Chondrocyte (in vitro differentiated cells): Measurements from ENCODE around the gene IRF2BPL. TPM values are rescaled to one million over a fixed set of nuclear protein-coding genes. Genes with fewer than 3 reads are reported as not detected.

Experiments used
- DNase-seq: peaks from one replicate; pipeline ENCODE4 v3.0.0; 2021; ENCODE audit warnings: mixed read lengths, low spot score
- H3K27ac Mint-ChIP-seq: one replicate; pipeline ENCODE4 v1.8.0; 2021; ENCODE audit warnings: mild to moderate bottlenecking, moderate library complexity, mixed read lengths; ENCODE audit not compliant: unreplicated experiment
- H3K27me3 Mint-ChIP-seq: 2 replicates; pipeline ENCODE4 v1.8.0; 2021; ENCODE audit warnings: low read depth, mixed read lengths
- H3K36me3 Mint-ChIP-seq: 2 replicates; pipeline ENCODE4 v1.8.0; 2021; ENCODE audit warnings: low read depth, mixed read lengths
- H3K4me1 Mint-ChIP-seq: 2 replicates; pipeline ENCODE4 v1.8.0; 2021; ENCODE audit warnings: low read depth, mild to moderate bottlenecking, mixed read lengths
- H3K4me3 Mint-ChIP-seq: one replicate; pipeline ENCODE4 v1.8.0; 2021; ENCODE audit warnings: mild to moderate bottlenecking, moderate library complexity, mixed read lengths; ENCODE audit not compliant: unreplicated experiment
- H3K9me3 Mint-ChIP-seq: 2 replicates; pipeline ENCODE4 v1.8.0; 2021; ENCODE audit warnings: low read depth, mixed read lengths
- total RNA-seq: library from RNA; stranded (reverse); gene quantifications from 3 replicates; pipeline ENCODE4 v1.2.1, GENCODE V29; 2021
- TF ChIP-seq, protein P1 (sequence below): fragments of 200-600 bp; sonication (generic); IDR thresholded peaks from 2 replicates; pipeline ENCODE4 v1.5.0; 2021; ENCODE audit warnings: antibody characterized with exemption, mild to moderate bottlenecking, moderate library complexity

The IRF2BPL gene
- total RNA-seq, 1 donor from 2014 or later, result 56.0 TPM

DNA sequence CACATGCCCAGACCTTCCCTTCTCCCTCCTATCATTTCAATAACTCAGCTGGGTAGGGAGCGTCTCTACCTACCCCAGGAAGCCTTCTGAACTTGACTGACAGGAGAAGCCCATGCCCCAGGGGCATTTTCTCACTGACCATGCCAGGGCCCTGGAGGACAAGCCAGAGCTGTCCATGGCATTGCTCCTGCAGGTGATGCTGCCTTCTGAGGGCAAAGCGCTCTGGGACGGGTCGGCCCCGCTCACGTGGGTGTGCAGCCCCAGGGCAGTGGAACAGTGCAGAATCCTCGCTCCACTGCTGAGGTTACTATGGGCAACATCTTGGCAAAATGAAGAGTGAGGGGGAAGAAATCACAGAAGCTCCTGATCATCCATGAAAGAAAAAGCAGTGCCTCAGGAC, 41.0 kb upstream of the IRF2BPL start:
- Mint-ChIP-seq H3K27me3 (no peaks in the 10 kb centered on the region), H3K36me3 (no peaks in the 10 kb centered on the region), H3K4me1 (peaks cover 12% of the 10 kb centered on the region), H3K4me3 (no peak overlapping the region), H3K9me3 (no peaks in the 10 kb centered on the region), H3K27ac (no peak overlapping the region)
- TF ChIP-seq, protein P1, sequence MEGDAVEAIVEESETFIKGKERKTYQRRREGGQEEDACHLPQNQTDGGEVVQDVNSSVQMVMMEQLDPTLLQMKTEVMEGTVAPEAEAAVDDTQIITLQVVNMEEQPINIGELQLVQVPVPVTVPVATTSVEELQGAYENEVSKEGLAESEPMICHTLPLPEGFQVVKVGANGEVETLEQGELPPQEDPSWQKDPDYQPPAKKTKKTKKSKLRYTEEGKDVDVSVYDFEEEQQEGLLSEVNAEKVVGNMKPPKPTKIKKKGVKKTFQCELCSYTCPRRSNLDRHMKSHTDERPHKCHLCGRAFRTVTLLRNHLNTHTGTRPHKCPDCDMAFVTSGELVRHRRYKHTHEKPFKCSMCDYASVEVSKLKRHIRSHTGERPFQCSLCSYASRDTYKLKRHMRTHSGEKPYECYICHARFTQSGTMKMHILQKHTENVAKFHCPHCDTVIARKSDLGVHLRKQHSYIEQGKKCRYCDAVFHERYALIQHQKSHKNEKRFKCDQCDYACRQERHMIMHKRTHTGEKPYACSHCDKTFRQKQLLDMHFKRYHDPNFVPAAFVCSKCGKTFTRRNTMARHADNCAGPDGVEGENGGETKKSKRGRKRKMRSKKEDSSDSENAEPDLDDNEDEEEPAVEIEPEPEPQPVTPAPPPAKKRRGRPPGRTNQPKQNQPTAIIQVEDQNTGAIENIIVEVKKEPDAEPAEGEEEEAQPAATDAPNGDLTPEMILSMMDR, result no peak
- DNase-seq, result no peak

DNA sequence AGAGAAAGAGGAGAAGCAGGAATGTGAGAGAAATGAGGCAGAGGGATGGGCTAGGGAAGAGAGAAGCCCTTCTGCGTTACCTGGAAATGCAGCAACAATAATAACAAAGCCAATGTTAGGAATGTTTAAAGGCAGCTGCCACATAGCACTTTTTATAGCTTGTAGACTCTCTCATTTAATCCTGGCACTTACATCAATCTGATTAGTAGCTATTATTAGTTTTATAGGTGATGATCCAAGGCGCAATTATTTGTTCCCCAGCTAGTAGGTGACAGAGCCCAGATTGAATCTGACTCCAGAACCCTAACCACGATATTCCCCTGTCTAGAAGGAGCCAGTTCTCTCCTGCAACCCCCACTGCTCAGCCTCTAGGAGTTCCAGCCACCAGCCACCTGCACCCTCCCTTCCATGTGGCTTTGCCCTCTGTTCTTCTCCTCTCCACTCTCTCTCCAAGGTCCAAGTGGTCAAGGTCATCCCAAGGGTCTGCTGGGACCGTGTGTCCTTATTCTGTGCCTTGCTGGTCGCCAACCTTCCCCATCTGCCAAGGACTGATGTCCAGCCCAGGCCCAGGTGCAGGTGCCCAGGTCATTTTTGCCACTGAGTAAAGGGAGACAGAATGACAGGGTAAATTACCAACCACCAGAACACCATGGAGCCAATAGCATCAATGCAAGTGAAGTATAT, 40.2 kb upstream of the IRF2BPL start:
- TF ChIP-seq, protein P1, result peak; percentile 51
- Mint-ChIP-seq H3K9me3 (no peaks in the 10 kb centered on the region), H3K4me3 (no peak overlapping the region), H3K4me1 (peaks cover 12% of the 10 kb centered on the region), H3K36me3 (no peaks in the 10 kb centered on the region), H3K27me3 (no peaks in the 10 kb centered on the region), H3K27ac (no peak overlapping the region)
- DNase-seq, result no peak

DNA sequence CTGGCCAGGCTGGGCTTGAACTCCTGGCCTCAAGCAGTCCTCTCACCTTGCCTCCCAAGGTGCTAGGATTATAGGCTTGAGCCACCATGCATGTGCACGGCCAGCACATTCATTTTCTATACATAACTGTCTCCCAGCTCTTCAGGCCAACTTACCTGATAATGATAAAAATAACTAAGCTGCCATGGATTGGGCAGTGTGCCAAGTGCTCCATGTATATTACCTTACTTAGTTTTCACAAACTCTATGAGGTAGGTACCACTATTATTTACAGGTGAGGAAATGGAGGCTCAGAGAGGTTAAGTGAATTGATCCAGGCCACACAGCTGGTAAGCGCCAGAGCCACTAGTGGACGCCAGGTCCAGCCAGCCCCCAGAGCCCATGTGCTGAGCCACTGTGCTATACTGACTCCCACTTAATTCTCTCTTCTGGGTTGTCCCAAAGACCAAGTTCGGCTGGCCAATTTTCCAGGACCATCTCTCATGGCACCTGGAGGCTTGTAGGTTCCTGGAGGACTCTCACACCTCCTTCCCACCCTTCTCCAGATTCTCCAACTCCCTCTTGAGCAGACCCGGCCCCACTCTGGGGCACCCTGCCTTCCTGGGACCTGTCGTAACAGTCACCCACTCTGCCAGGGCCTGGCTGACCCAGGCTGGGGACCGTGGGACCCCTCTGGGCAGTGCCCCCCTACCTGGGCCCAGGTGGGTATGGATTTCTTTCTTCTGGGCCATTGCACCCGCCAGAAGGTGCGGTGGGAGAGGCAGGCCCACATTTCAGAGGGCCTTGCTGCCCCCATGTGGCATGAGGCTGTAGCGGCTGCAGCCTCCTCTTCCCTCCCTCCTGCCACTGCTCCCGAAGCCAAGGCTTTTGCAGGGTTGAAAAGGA, 39.4 kb upstream of the IRF2BPL start:
- Mint-ChIP-seq H3K4me1 (peaks cover 12% of the 10 kb centered on the region), H3K4me3 (no peak overlapping the region), H3K9me3 (no peaks in the 10 kb centered on the region), H3K36me3 (no peaks in the 10 kb centered on the region), H3K27me3 (no peaks in the 10 kb centered on the region), H3K27ac (no peak overlapping the region)
- TF ChIP-seq, protein P1, result peak; percentile 97
- no peak for DNase-seq

DNA sequence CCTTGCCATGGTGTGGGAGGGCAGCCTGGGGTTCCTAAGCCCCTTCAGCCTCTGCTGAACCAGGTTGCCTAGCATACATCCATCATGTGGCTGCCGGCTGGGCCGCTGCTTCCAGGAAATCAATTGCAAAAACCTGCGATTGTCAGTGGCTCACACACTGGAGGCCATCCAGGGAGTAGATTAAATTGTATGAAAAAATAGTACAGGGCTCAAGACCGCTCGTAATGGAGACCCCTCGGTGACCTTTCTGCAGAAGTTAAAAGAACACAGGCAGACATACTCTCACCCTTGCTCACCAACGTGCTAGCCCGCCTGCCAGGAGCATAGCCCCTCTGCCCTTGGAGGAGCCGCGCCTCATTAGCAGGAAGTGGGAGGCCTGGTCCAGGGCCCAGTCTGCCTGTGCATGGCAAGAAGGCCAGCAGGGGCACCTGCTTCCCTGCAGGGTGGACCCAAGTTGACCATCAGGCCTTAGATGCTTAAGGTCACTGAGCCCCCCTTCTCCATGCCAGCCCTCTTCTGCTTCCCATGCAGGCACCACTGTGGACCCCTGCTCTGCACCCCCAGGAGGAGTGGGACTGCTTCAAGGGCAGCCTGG, 38.2 kb upstream of the IRF2BPL start:
- H3K27ac Mint-ChIP-seq, result no peak overlapping the region
- no peaks in the 10 kb centered on the region for H3K9me3 Mint-ChIP-seq
- H3K27me3 Mint-ChIP-seq, result no peaks in the 10 kb centered on the region
- no peaks in the 10 kb centered on the region for H3K36me3 Mint-ChIP-seq
- no peak overlapping the region for H3K4me3 Mint-ChIP-seq
- peaks cover 12% of the 10 kb centered on the region for H3K4me1 Mint-ChIP-seq
- DNase-seq, result no peak
- TF ChIP-seq, protein P1, result no peak

DNA sequence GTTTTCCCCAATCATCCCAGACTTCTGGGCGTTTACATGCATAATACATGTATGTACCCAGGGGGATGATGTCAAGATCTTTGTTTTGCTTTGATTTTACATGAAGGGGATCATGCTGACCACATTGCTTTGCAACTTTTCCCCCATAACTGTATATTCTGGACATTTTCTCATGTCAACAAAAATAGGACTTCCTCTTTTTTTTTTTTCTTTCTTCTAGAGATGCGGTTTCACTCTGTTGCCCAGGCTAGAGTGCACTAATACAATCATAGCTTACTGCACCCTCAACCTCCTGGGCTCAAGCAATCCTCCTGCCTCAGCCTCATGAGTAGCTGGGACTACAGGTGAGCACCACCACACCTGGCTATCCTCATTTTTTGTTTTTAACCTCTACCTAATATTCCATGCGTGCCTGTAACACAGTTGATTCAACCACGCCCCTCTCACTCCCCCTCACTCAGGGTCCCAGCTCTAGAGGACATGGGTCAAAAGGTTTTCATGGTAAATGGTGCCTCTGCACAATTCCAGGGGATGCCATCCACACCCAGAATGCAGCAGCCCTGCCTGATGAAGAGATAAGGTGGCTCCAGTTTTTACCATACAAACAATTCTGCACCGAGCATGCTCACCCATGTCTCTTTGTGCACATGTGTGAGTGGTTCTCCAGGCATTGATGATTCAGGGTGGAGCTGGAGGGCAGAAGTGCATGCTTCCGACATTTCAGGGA, 37.5 kb upstream of the IRF2BPL start:
- TF ChIP-seq, protein P1, result no peak
- no peaks in the 10 kb centered on the region for H3K9me3 Mint-ChIP-seq
- DNase-seq, result no peak
- H3K27ac Mint-ChIP-seq, result no peak overlapping the region
- H3K4me3 Mint-ChIP-seq, result no peak overlapping the region
- H3K36me3 Mint-ChIP-seq, result no peaks in the 10 kb centered on the region
- no peaks in the 10 kb centered on the region for H3K27me3 Mint-ChIP-seq
- H3K4me1 Mint-ChIP-seq, result peaks cover 12% of the 10 kb centered on the region
